SK-N-SH treated with all-trans-retinoic acid at 6 μM for 48 hours (cell line): Measurements from ENCODE around the gene SCN9A.
A peak's percentile ranks its signal among the peaks of the same experiment; 100 is the strongest.
"Not testable (repeated sequence)": the region's sequence is repeated elsewhere in the genome, so short reads cannot be mapped to it uniquely, and the experiment has no call there.

Source experiments
- ATAC-seq: fragments of 200-7000 bp; cut with Tn5 transposase; 3 replicates; pipeline ENCODE4 v1.9.1; 2020; ENCODE audit warnings: mild to moderate bottlenecking, moderate library complexity
- BACH2 ChIP-seq: fragments of 250-450 bp; sonication (Bioruptor Pico); IDR thresholded peaks from 2 replicates; pipeline ENCODE4 v1.9.0; 2021; ENCODE audit warnings: mild to moderate bottlenecking, borderline replicate concordance
- CSDC2 ChIP-seq: fragments of 250-450 bp; sonication (Bioruptor Pico); IDR thresholded peaks from 2 replicates; pipeline ENCODE4 v1.5.0; 2020; ENCODE audit warnings: mild to moderate bottlenecking, moderate library complexity
- ESRRG ChIP-seq: fragments of 250-450 bp; sonication (Bioruptor Pico); IDR thresholded peaks from 2 replicates; pipeline ENCODE4 v1.6.1; 2021; ENCODE audit warnings: mild to moderate bottlenecking
- ISL1 ChIP-seq: fragments of 250-450 bp; sonication (Bioruptor Pico); IDR thresholded peaks from 2 replicates; pipeline ENCODE4 v2.1.2; 2022; ENCODE audit warnings: mild to moderate bottlenecking, moderate library complexity
- OSR1 ChIP-seq: fragments of 250-450 bp; sonication (Bioruptor Pico); IDR thresholded peaks from 2 replicates; pipeline ENCODE4 v1.8.0; 2022; ENCODE audit warnings: moderate library complexity, mild to moderate bottlenecking, inconsistent platforms
- PPARA ChIP-seq: fragments of 250-450 bp; sonication (Bioruptor Pico); IDR thresholded peaks from 2 replicates; pipeline ENCODE4 v1.5.0; 2020; ENCODE audit warnings: mild to moderate bottlenecking, borderline replicate concordance
- RARB ChIP-seq: fragments of 250-450 bp; sonication (Bioruptor Pico); IDR thresholded peaks from 2 replicates; pipeline ENCODE4 v1.8.0; 2021; ENCODE audit warnings: mild to moderate bottlenecking, moderate library complexity
- SNAI2 ChIP-seq: fragments of 250-450 bp; sonication (Bioruptor Pico); IDR thresholded peaks from 2 replicates; pipeline ENCODE4 v1.5.0; 2020; ENCODE audit warnings: mild to moderate bottlenecking, moderate library complexity
- TCF4 ChIP-seq: fragments of 250-450 bp; sonication (Bioruptor Pico); IDR thresholded peaks from 2 replicates; pipeline ENCODE4 v1.8.0; 2021; ENCODE audit warnings: mild to moderate bottlenecking, moderate library complexity, borderline replicate concordance
- TOX ChIP-seq: fragments of 250-450 bp; sonication (Bioruptor Pico); IDR thresholded peaks from 2 replicates; pipeline ENCODE4 v1.8.0; 2021; ENCODE audit warnings: mild to moderate bottlenecking, moderate library complexity, borderline replicate concordance
- ZC3H10 ChIP-seq: fragments of 250-450 bp; sonication (Bioruptor Pico); IDR thresholded peaks from 2 replicates; pipeline ENCODE4 v1.5.1; 2021; ENCODE audit warnings: mild to moderate bottlenecking, moderate library complexity
- ZFP3 ChIP-seq: fragments of 250-450 bp; sonication (Bioruptor Pico); IDR thresholded peaks from 2 replicates; pipeline ENCODE4 v1.5.0; 2020; ENCODE audit warnings: mild to moderate bottlenecking, moderate library complexity
- ZFP30 ChIP-seq: fragments of 450-650 bp; formaldehyde crosslinking; IDR thresholded peaks from 2 replicates; pipeline ENCODE4 v1.5.0; 2022; ENCODE audit warnings: mild to moderate bottlenecking, moderate library complexity
- ZNF565 ChIP-seq: fragments of 450-650 bp; formaldehyde crosslinking; conservative IDR thresholded peaks from 2 replicates; pipeline ENCODE4 v1.5.0; 2020; ENCODE audit warnings: low read depth, mild to moderate bottlenecking, moderate library complexity
- ZNF70 ChIP-seq: fragments of 450-650 bp; formaldehyde crosslinking; IDR thresholded peaks from 2 replicates; pipeline ENCODE4 v1.5.0; 2020; ENCODE audit warnings: mild to moderate bottlenecking, moderate library complexity
- ZNF8 ChIP-seq: fragments of 450-650 bp; formaldehyde crosslinking; IDR thresholded peaks from 2 replicates; pipeline ENCODE4 v1.5.0; 2020; ENCODE audit warnings: mild to moderate bottlenecking, moderate library complexity
- TF ChIP-seq, protein P1 (sequence below): fragments of 250-450 bp; sonication (Bioruptor Pico); IDR thresholded peaks from 2 replicates; pipeline ENCODE4 v1.5.0; 2020; ENCODE audit warnings: mild to moderate bottlenecking, moderate library complexity
- TF ChIP-seq, protein P2 (sequence below): fragments of 250-450 bp; sonication (Bioruptor Pico); IDR thresholded peaks from 2 replicates; pipeline ENCODE4 v1.8.0; 2021; ENCODE audit warnings: low read depth, mild to moderate bottlenecking, moderate library complexity, borderline replicate concordance
- TF ChIP-seq, protein P3 (sequence below): fragments of 250-450 bp; sonication (Bioruptor Pico); IDR thresholded peaks from 2 replicates; pipeline ENCODE4 v1.5.1; 2020; ENCODE audit warnings: low read depth, mild to moderate bottlenecking, moderate library complexity
- TF ChIP-seq, protein P4 (sequence below): fragments of 250-450 bp; sonication (Bioruptor Pico); IDR thresholded peaks from 2 replicates; pipeline ENCODE4 v1.8.0; 2020; ENCODE audit warnings: mild to moderate bottlenecking, moderate library complexity, borderline replicate concordance

Gene SCN9A

DNA sequence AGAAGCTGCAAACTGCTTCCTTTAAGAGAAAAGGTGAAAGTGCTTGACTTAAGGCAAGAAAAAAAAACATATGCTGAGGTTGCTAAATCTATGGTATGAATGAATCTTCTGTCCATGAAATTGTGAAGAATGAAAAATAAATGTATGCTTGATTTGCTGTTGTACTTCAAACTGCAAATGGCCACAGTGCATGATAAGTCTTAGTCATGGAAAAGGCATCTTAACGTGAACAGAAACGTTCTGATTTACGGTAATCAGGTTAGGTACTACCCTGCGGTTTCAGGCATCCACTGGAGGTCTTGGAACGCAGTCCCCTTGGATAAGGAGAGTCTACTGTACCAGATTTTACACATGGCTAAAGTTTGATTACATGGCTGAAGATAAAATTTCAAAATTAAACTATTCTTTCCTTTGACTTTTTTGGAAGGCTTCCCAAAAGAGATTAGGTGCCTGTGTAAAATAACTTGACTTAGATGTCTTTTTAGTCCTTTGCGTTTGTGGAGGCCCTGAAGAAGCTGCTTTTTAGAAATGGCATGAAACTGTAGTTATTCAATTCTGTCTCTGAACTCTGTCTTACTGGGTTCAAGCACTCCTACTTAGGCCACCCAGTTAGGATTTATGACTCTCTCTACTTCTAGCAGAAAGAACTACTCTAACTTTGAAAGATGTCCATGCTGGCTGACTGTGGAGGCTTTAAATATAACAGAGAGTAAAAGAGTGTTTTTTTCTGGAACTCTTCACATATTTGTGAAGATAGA, 35.9 kb upstream of the SCN9A start (continued):
- TF ChIP-seq, protein P1, sequence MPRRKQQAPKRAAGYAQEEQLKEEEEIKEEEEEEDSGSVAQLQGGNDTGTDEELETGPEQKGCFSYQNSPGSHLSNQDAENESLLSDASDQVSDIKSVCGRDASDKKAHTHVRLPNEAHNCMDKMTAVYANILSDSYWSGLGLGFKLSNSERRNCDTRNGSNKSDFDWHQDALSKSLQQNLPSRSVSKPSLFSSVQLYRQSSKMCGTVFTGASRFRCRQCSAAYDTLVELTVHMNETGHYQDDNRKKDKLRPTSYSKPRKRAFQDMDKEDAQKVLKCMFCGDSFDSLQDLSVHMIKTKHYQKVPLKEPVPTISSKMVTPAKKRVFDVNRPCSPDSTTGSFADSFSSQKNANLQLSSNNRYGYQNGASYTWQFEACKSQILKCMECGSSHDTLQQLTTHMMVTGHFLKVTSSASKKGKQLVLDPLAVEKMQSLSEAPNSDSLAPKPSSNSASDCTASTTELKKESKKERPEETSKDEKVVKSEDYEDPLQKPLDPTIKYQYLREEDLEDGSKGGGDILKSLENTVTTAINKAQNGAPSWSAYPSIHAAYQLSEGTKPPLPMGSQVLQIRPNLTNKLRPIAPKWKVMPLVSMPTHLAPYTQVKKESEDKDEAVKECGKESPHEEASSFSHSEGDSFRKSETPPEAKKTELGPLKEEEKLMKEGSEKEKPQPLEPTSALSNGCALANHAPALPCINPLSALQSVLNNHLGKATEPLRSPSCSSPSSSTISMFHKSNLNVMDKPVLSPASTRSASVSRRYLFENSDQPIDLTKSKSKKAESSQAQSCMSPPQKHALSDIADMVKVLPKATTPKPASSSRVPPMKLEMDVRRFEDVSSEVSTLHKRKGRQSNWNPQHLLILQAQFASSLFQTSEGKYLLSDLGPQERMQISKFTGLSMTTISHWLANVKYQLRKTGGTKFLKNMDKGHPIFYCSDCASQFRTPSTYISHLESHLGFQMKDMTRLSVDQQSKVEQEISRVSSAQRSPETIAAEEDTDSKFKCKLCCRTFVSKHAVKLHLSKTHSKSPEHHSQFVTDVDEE (CRISPR knock-in tag) = no peak; the same call in 1 of the 2 replicates
- TF ChIP-seq, protein P2, sequence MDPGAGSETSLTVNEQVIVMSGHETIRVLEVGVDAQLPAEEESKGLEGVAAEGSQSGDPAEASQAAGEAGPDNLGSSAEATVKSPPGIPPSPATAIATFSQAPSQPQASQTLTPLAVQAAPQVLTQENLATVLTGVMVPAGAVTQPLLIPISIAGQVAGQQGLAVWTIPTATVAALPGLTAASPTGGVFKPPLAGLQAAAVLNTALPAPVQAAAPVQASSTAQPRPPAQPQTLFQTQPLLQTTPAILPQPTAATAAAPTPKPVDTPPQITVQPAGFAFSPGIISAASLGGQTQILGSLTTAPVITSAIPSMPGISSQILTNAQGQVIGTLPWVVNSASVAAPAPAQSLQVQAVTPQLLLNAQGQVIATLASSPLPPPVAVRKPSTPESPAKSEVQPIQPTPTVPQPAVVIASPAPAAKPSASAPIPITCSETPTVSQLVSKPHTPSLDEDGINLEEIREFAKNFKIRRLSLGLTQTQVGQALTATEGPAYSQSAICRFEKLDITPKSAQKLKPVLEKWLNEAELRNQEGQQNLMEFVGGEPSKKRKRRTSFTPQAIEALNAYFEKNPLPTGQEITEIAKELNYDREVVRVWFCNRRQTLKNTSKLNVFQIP (CRISPR knock-in tag) = no peak
- TF ChIP-seq SNAI2 (CRISPR knock-in tag) = no peak
- peak; percentile 66 for TF ChIP-seq ISL1 (CRISPR knock-in tag)
- peak; percentile 19; the same call in 1 of the 2 replicates for TF ChIP-seq ZFP3 (CRISPR knock-in tag)
- TF ChIP-seq ZNF565 (CRISPR knock-in tag) = no peak
- no peak for TF ChIP-seq ZNF8 (CRISPR knock-in tag)
- TF ChIP-seq ZNF70 (CRISPR knock-in tag) = no peak
- TF ChIP-seq, protein P3, sequence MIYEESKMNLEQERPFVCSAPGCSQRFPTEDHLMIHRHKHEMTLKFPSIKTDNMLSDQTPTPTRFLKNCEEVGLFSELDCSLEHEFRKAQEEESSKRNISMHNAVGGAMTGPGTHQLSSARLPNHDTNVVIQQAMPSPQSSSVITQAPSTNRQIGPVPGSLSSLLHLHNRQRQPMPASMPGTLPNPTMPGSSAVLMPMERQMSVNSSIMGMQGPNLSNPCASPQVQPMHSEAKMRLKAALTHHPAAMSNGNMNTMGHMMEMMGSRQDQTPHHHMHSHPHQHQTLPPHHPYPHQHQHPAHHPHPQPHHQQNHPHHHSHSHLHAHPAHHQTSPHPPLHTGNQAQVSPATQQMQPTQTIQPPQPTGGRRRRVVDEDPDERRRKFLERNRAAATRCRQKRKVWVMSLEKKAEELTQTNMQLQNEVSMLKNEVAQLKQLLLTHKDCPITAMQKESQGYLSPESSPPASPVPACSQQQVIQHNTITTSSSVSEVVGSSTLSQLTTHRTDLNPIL (CRISPR knock-in tag) = peak; percentile 36; the same call in 1 of the 2 replicates
- no peak for TF ChIP-seq TCF4 (CRISPR knock-in tag)
- TF ChIP-seq CSDC2 (CRISPR knock-in tag) = 0 out of 2 replicates have a peak, but pooled peaks have one; percentile 64
- no peak for TF ChIP-seq PPARA (CRISPR knock-in tag)
- TF ChIP-seq, all 23 proteins: peak for 7

DNA sequence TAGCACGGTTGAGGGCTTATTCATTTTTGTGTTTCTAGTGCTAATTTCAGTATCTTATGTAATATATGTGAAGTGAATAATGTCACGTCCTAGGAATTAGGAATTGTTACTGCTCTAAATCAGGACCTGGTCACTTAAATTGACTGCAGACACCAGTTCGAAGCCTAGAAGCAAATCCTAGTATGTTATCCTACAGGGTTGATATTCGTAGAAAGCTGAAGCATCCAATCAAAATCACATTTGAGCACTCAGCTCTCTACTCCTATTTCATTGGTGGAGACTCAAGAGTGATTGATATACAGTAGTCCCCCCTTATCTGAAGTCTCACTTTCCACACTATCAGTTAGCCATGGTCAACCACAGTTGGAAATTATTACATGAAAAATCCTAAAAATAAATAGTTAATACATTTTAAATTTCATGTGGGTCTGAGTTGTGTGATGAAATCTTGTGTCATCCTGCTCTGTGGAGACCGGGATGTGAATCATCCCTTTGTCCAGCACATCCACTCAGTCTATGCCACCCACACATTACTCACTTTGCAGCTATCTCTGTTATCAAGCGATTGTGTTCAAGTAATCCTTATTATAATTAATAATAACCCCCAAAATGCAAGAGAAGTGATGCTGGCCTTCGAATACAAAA, 35.2 kb upstream of the SCN9A start:
- TF ChIP-seq ISL1 (CRISPR knock-in tag) (0 out of 2 replicates have a peak, but pooled peaks have one; percentile 71), ZNF8 (CRISPR knock-in tag) (no peak)
- ATAC-seq = peak; percentile 93

DNA sequence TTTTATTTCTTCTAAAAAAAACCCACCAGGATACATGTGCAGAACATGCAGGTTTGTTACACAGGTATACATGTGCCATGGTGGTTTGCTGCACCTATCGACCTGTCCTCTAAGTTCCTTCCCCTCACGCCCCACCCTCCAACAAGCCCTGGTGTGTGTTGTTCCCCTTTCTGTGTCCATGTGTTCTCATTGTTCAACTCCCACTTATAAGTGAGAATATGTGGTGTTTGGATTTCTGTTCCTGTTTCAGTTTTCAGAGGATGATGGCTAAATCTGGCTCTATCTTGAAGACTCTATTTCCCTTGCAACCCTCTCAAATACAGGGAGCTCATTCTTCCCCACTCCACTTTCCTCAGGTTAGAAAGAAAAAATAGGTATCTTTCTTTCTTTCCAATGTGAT, 32.0 kb upstream of the SCN9A start:
- not testable (repeated sequence) for ATAC-seq

DNA sequence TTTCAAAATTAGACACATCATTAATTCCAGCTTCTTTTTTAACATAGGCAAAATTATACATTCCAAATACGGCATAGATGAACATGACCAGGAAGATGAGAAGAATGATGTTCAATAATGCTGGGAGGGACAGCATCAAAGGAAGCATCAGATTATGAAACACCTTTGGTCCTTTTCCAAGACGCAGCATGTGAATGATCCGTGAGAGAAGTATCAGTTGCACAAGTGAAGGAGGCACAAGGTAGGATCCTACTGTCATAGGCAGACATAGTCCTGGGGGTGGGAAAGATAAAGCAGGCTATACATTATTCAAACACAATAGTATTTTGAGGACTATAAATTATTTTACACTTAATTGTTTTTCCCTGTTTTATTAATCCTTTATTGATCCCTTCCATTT, 30.6 kb upstream of the SCN9A start:
- ATAC-seq = no peak
- TF ChIP-seq BACH2 (CRISPR knock-in tag) = no peak
- TF ChIP-seq ZC3H10 (CRISPR knock-in tag) = no peak
- TF ChIP-seq OSR1 (CRISPR knock-in tag) = no peak
- no peak for TF ChIP-seq ZNF8 (CRISPR knock-in tag)
- TF ChIP-seq ZNF565 (CRISPR knock-in tag) = no peak
- no peak for TF ChIP-seq TOX
- TF ChIP-seq ZFP30 (CRISPR knock-in tag) = no peak
- TF ChIP-seq ESRRG (CRISPR knock-in tag) = no peak
- TF ChIP-seq SNAI2 (CRISPR knock-in tag) = no peak
- no peak for TF ChIP-seq CSDC2 (CRISPR knock-in tag)
- no peak for TF ChIP-seq ZFP3 (CRISPR knock-in tag)
- TF ChIP-seq, protein P2 (CRISPR knock-in tag) = no peak
- no peak for TF ChIP-seq TCF4 (CRISPR knock-in tag)
- TF ChIP-seq, protein P4, sequence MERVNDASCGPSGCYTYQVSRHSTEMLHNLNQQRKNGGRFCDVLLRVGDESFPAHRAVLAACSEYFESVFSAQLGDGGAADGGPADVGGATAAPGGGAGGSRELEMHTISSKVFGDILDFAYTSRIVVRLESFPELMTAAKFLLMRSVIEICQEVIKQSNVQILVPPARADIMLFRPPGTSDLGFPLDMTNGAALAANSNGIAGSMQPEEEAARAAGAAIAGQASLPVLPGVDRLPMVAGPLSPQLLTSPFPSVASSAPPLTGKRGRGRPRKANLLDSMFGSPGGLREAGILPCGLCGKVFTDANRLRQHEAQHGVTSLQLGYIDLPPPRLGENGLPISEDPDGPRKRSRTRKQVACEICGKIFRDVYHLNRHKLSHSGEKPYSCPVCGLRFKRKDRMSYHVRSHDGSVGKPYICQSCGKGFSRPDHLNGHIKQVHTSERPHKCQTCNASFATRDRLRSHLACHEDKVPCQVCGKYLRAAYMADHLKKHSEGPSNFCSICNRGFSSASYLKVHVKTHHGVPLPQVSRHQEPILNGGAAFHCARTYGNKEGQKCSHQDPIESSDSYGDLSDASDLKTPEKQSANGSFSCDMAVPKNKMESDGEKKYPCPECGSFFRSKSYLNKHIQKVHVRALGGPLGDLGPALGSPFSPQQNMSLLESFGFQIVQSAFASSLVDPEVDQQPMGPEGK = no peak
- no peak for TF ChIP-seq ZNF70 (CRISPR knock-in tag)
- TF ChIP-seq, protein P1 (CRISPR knock-in tag) = no peak
- TF ChIP-seq RARB = no peak
- no peak for TF ChIP-seq PPARA (CRISPR knock-in tag)
